A549 (cell line): Measurements from ENCODE around the gene RNF215.

Experiments used
- BHLHE40 ChIP-seq: IDR thresholded peaks from 2 replicates; pipeline ENCODE4 v1.6.1; 2012; ENCODE audit warnings: low read depth, low read length, inconsistent platforms
- CBX2 ChIP-seq: fragments of 200-600 bp; sonication (generic); IDR thresholded peaks from 2 replicates; pipeline ENCODE4 v1.6.1; 2016; ENCODE audit warnings: low read depth, mild to moderate bottlenecking, borderline replicate concordance
- CTCF ChIP-seq: fragments of >200 bp; sonication (Bioruptor Twin); formaldehyde crosslinking; IDR thresholded peaks from 3 replicates; pipeline ENCODE4 v1.5.1; 2016
- ESRRA ChIP-seq: fragments of 150-350 bp; IDR thresholded peaks from 2 replicates; pipeline ENCODE4 v1.6.1; 2014; ENCODE audit warnings: mild to moderate bottlenecking, low read length, borderline replicate concordance
- MAX ChIP-seq: IDR thresholded peaks from 2 replicates; pipeline ENCODE4 v1.6.1; 2012
- POLR2A ChIP-seq: IDR thresholded peaks from 2 replicates; pipeline ENCODE4 v1.6.1; 2012; ENCODE audit warnings: mild to moderate bottlenecking, low read length
- RFX5 ChIP-seq: fragments of 450-650 bp; IDR thresholded peaks from 2 replicates; pipeline ENCODE4 v1.7.1; 2014; ENCODE audit warnings: antibody characterized with exemption, mild to moderate bottlenecking, moderate library complexity
- TP53 ChIP-seq: fragments of 250-450 bp; sonication (Bioruptor Pico); IDR thresholded peaks from 2 replicates; pipeline ENCODE4 v1.5.0; 2021; ENCODE audit warnings: mild to moderate bottlenecking, moderate library complexity
- TF ChIP-seq, protein P1 (sequence below): IDR thresholded peaks from 2 replicates; pipeline ENCODE4 v1.6.1; 2012

DNA sequence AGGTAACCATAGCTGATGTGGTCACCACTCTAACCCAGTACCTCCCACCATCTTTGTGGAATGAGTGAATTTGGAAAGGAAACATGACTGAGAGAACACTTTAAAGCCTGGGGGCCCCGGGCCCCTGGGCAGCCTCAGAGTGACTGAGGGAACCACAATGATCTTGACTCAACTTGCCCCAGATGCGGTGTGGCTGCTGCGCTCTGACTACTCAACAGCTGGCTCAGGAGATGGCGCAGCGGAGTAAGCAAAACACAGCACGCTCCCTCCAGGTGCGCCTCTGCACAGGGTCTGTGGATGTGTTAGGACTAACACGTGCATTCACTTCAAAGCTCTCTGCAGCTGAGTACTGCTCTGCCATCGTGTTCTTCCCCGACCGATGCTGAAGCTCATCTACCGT lies 5.9 kb downstream of the RNF215 start:
- TF ChIP-seq ESRRA (no peak), BHLHE40 (no peak), CBX2 (no peak), CTCF (no peak), POLR2A (no peak), RFX5 (no peak), MAX (no peak), TP53 (CRISPR knock-in tag) (no peak)
- TF ChIP-seq, protein P1, sequence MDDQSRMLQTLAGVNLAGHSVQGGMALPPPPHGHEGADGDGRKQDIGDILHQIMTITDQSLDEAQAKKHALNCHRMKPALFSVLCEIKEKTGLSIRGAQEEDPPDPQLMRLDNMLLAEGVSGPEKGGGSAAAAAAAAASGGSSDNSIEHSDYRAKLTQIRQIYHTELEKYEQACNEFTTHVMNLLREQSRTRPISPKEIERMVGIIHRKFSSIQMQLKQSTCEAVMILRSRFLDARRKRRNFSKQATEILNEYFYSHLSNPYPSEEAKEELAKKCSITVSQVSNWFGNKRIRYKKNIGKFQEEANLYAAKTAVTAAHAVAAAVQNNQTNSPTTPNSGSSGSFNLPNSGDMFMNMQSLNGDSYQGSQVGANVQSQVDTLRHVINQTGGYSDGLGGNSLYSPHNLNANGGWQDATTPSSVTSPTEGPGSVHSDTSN, result no peak
